GM12878 (cell line): ENCODE results near the gene VWA7. TPM values are rescaled to one million over a fixed set of nuclear protein-coding genes. Genes with fewer than 3 reads are reported as not detected.

ENCODE experiments used
- ATAC-seq: fragments of 200-7000 bp; cut with Tn5 transposase; 3 replicates; pipeline ENCODE4 v1.9.1; 2020; ENCODE audit warnings: mild to moderate bottlenecking, moderate library complexity
- BruUV-seq: library from RNA; stranded (reverse); fragments of 400-500 nt; replicated peaks from 2 replicates; lab custom pipeline; 2021; lab: Mats Ljungman, UMichigan
- CTCF ChIA-PET: fragments of 300-600 bp; sonication (Branson Sonifier 250); formaldehyde crosslinking; extraction: SDS; loops from one replicate; lab custom pipeline; 2021; ENCODE audit warnings: inconsistent platforms; lab: Yijun Ruan, JAX
- POLR2A ChIA-PET: fragments of 350-600 bp; formaldehyde crosslinking; extraction: SDS; loops from one replicate; lab custom pipeline; 2021; ENCODE audit warnings: inconsistent platforms; lab: Charles Lee
- RAD21 ChIA-PET: fragments of 300-600 bp; sonication (Branson Sonifier 250); formaldehyde crosslinking; loops from one replicate; lab custom pipeline; 2023; ENCODE audit warnings: antibody characterized with exemption; ENCODE audit not compliant: unreplicated experiment; lab: Charles Lee
- SMC1A ChIA-PET: fragments of 300-600 bp; sonication (Branson Sonifier 250); formaldehyde crosslinking; loops from one replicate; lab custom pipeline; 2023; ENCODE audit not compliant: unreplicated experiment, uncharacterized antibody; lab: Charles Lee
- DNase-seq: peaks from one replicate; pipeline ENCODE4 v3.0.0-alpha.2; 2011; ENCODE audit warnings: low read depth, low spot score
- FAIRE-seq: peaks from 3 replicates; lab custom pipeline; 2011; peaks lifted over from hg19 to GRCh38; lab: Jason Lieb, UNC
- H2AFZ ChIP-seq: 2 replicates; pipeline ENCODE4 v1.6.0; 2011; ENCODE audit warnings: low read depth, low read length, control low read depth; ENCODE audit not compliant: control insufficient read depth
- H3K27ac ChIP-seq: 2 replicates; pipeline ENCODE4 v1.5.1; 2011; ENCODE audit warnings: control low read depth; ENCODE audit not compliant: control insufficient read depth, insufficient read depth
- H3K27me3 ChIP-seq, 2 experiments: replicated peaks in 1 of 2; 2 replicates each; pipeline versions ENCODE4 v1.6.0 to v1.6.1; 2011; ENCODE audit warnings: low read length in 1 of 2; ENCODE audit not compliant: control insufficient read depth in 2 of 2, insufficient read depth in 2 of 2
- H3K36me3 ChIP-seq, 2 experiments: 2 replicates each; pipeline ENCODE4 v1.5.1; 2011; ENCODE audit warnings: low read length in 1 of 2; ENCODE audit not compliant: control insufficient read depth in 2 of 2, insufficient read depth in 2 of 2
- H3K4me1 ChIP-seq: 2 replicates; pipeline ENCODE4 v1.6.1; 2011; ENCODE audit warnings: mild to moderate bottlenecking, low read length, moderate library complexity, mixed read lengths; ENCODE audit not compliant: control insufficient read depth, insufficient read depth
- H3K4me2 ChIP-seq: 2 replicates; pipeline ENCODE4 v1.6.0; 2011; ENCODE audit warnings: control low read depth; ENCODE audit not compliant: control insufficient read depth, insufficient read depth
- H3K4me3 ChIP-seq: fragments of 200-600 bp; sonication (generic); 2 replicates; pipeline ENCODE4 v1.5.1; 2016
- H3K79me2 ChIP-seq: 2 replicates; pipeline ENCODE4 v1.6.0; 2011; ENCODE audit warnings: low read length; ENCODE audit not compliant: control insufficient read depth, insufficient read depth
- H3K9ac ChIP-seq: 2 replicates; pipeline ENCODE4 v1.8.0; 2011; ENCODE audit warnings: low read length, control low read depth, mixed read lengths; ENCODE audit not compliant: control insufficient read depth, insufficient read depth
- H3K9me3 ChIP-seq: replicated peaks from 3 replicates; pipeline ENCODE4 v1.5.1; 2011; ENCODE audit warnings: mild to moderate bottlenecking, low read length; ENCODE audit not compliant: control insufficient read depth, insufficient read depth
- H4K20me1 ChIP-seq: 2 replicates; pipeline ENCODE4 v1.6.0; 2011; ENCODE audit not compliant: control insufficient read depth, insufficient read depth
- ATF2 ChIP-seq: IDR thresholded peaks from 2 replicates; pipeline ENCODE4 v1.6.1; 2012; ENCODE audit warnings: low read length, inconsistent platforms
- BCL11A ChIP-seq: IDR thresholded peaks from 2 replicates; pipeline ENCODE4 v1.6.1; 2011; ENCODE audit warnings: low read depth, low read length
- BCLAF1 ChIP-seq: fragments of 450-650 bp; IDR thresholded peaks from 2 replicates; pipeline ENCODE4 v1.6.1; 2017; ENCODE audit warnings: antibody characterized with exemption, mild to moderate bottlenecking, moderate library complexity
- HDAC2 ChIP-seq: fragments of 200-600 bp; sonication (generic); IDR thresholded peaks from 2 replicates; pipeline ENCODE4 v1.6.1; 2017
- IKZF2 ChIP-seq, 2 experiments: fragments of 450-650 bp; IDR thresholded peaks; 2 replicates each; pipeline ENCODE4 v1.6.1; 2017; ENCODE audit warnings: mild to moderate bottlenecking in 2 of 2, moderate library complexity in 2 of 2
- LARP7 ChIP-seq: fragments of 450-650 bp; IDR thresholded peaks from 2 replicates; pipeline ENCODE4 v1.6.1; 2017; ENCODE audit warnings: mild to moderate bottlenecking
- MEF2A ChIP-seq: IDR thresholded peaks from 2 replicates; pipeline ENCODE4 v1.6.1; 2011; ENCODE audit warnings: low read depth, mild to moderate bottlenecking, low read length, moderate library complexity; ENCODE audit not compliant: insufficient read depth
- MXI1 ChIP-seq: fragments of 150-350 bp; IDR thresholded peaks from 2 replicates; pipeline ENCODE4 v1.6.1; 2011; ENCODE audit warnings: low read depth, mild to moderate bottlenecking, inconsistent platforms, low read length, improper control_type of control experiment
- NFIC ChIP-seq: IDR thresholded peaks from 2 replicates; pipeline ENCODE4 v1.6.1; 2012; ENCODE audit warnings: low read depth, mild to moderate bottlenecking, inconsistent platforms, low read length, moderate library complexity
- POLR2A ChIP-seq: IDR thresholded peaks from 2 replicates; pipeline ENCODE4 v1.6.1; 2011; ENCODE audit warnings: low read depth, mild to moderate bottlenecking, low read length
- RCOR1 ChIP-seq: conservative IDR thresholded peaks from 2 replicates; pipeline ENCODE4 v1.6.1; 2012; ENCODE audit warnings: low read depth, low read length, improper control_type of control experiment
- WGBS: methylation state at CpG from one replicate; pipeline ENCODE4 v1.1.6; 2016; ENCODE audit warnings: low lambda C conversion rate; ENCODE audit not compliant: insufficient replicate concordance, insufficient coverage; ENCODE audit errors: missing lambda C conversion rate; 5-methylcytosine and 5-hydroxymethylcytosine counted together
- in situ Hi-C: fragments of 300-500 bp; cut with MboI; formaldehyde crosslinking; loops from 9 replicates; pipeline ENCODE4 v1.14.3; 2018; ENCODE audit warnings: mixed read lengths
- intact Hi-C: fragments of 100-400 bp; cut with micrococcal nuclease; formaldehyde crosslinking; loops from one replicate; pipeline ENCODE4 v1.14.2; 2022; ENCODE audit not compliant: unreplicated experiment
- polyA plus RNA-seq, 11 experiments: library from polyadenylated mRNA; depleted of rRNA in 4 of 11; unstranded in 6 of 11; stranded (reverse) in 5 of 11; fragments of >200 nt; fragmentation: Nextera tagmentation in 4 of 11; fragmentation: Illumina TruSeq in 1 of 11; extraction: Ambion mirVana in 4 of 11; extraction: Trizol in 1 of 11; gene quantifications; 1 replicate in 1 of 11; 2 replicates in 10 of 11; pipeline versions ENCODE4 v1.2.1 to v1.2.3, GENCODE V29; 2011 to 2016; ENCODE audit warnings: inconsistent platforms in 2 of 11, missing spikeins in 2 of 11, low read depth in 1 of 11
- total RNA-seq, 4 experiments: library from RNA; depleted of rRNA in 3 of 4; stranded (reverse); fragments of >200 nt in 3 of 4; fragmentation: Illumina TruSeq in 1 of 4; extraction: Trizol in 1 of 4; gene quantifications; 2 replicates each; pipeline versions ENCODE4 v1.2.1 to v1.2.3, GENCODE V29; 2013 to 2021

VWA7 gene
- total and polyA plus RNA-seq, 10 of the 15 experiments (the other 5 are each of a cell fraction or from before 2014, with no cell fraction given) = 0.11 to 3.1 (median 1.2) TPM; not detected in 1

- ChIA-PET POLR2A (interaction anchor here (0.6 to 1.4 kb wide), 2 partner anchors 43 to 56 kb away, joined by 3 to 6 read pairs; no protein-coding TSS in a partner anchor), CTCF (interaction anchor here (1.0 to 9.2 kb wide), 3 partner anchors 16 to 55 kb away, joined by 4 to 208 read pairs (median 9); partner anchors contain the start of genes CLIC1, DDAH2 and MSH5)
- H2AFZ ChIP-seq = no peak overlapping the region
- H3K4me2 ChIP-seq = no peak overlapping the region
- WGBS = 94% methylated on average over 3 of the region's 4 CpGs
- H3K4me1 ChIP-seq = peaks cover 18% of the 10 kb centered on the region
- H3K27me3 ChIP-seq = no peaks in the 10 kb centered on the region
- TF ChIP-seq POLR2A (no peak), IKZF2 (IDR thresholded peaks at IDR 0.05) (no peak), HDAC2 (no peak), LARP7 (no peak), BCLAF1 (no peak), ATF2 (no peak), BCL11A (no peak), RCOR1 (no peak), MEF2A (no peak), NFIC (no peak), MXI1 (no peak)
- TF ChIP-seq, all 136 proteins: peak for 0
- intact Hi-C loops = loop anchor here (10.0 kb wide), 1 partner anchor 50 kb away; the partner anchor contains the start of gene HSPA1B
- DNase-seq (no peak), ATAC-seq (no peak), FAIRE-seq (no peak)
- Histone ChIP-seq H3K9me3 (no peaks in the 10 kb centered on the region), H4K20me1 (no peaks in the 10 kb centered on the region), H3K79me2 (no peaks in the 10 kb centered on the region), H3K27ac (no peak overlapping the region), H3K9ac (no peak overlapping the region), H3K4me3 (no peak overlapping the region), H3K36me3 (peaks cover 0 to 17% of the 10 kb centered on the region in 2 experiments; a peak in 2 of 4 replicates)
- no TSS peak for BruUV-seq
- SMC1A ChIA-PET = interaction anchor here (0.8 to 2.0 kb wide), 5 partner anchors 31 to 48 kb away, joined by 3 to 6 read pairs (median 5); partner anchors contain the start of gene LSM2
- in situ Hi-C loops = no loop called here
- RAD21 ChIA-PET = interaction anchor here (1.3 to 1.7 kb wide), 2 partner anchors 40 to 55 kb away, joined by 4 to 5 read pairs; partner anchors contain the start of gene CLIC1
Observed at GRCh38 chr6:31775184-31775583, 1.9 kb downstream of the VWA7 start.
